Neuron (in vitro differentiated cells): Measurements from ENCODE around the gene TBXA2R.

Experiments
- H2AFZ ChIP-seq: one replicate; pipeline ENCODE4 v1.6.1; 2013; ENCODE audit warnings: low read depth, mild to moderate bottlenecking, inconsistent platforms, low read length, moderate library complexity
- H3K27me3 ChIP-seq: one replicate; pipeline ENCODE4 v1.6.1; 2013; ENCODE audit warnings: low read length; ENCODE audit not compliant: insufficient read depth
- H3K36me3 ChIP-seq: one replicate; pipeline ENCODE4 v1.6.1; 2013; ENCODE audit warnings: low read length; ENCODE audit not compliant: insufficient read depth
- H3K4me1 ChIP-seq: one replicate; pipeline ENCODE4 v1.6.1; 2013; ENCODE audit warnings: low read length; ENCODE audit not compliant: insufficient read depth
- H3K4me3 ChIP-seq: 2 replicates; pipeline ENCODE4 v1.5.1; 2013; ENCODE audit warnings: mild to moderate bottlenecking, low read length, moderate library complexity
- H3K9me3 ChIP-seq: one replicate; pipeline ENCODE4 v1.6.1; 2013; ENCODE audit warnings: low read length

Gene TBXA2R

GRCh38 chr19:3549816-3550215 is 56.9 kb downstream of the TBXA2R start:
- Histone ChIP-seq H3K4me3 (no peak overlapping the region), H2AFZ (no peak overlapping the region), H3K36me3 (peaks cover 7% of the 10 kb centered on the region), H3K27me3 (no peaks in the 10 kb centered on the region), H3K9me3 (no peaks in the 10 kb centered on the region), H3K4me1 (no peaks in the 10 kb centered on the region)

- Histone ChIP-seq H3K4me3 (no peak overlapping the region), H3K36me3 (peaks cover 7% of the 10 kb centered on the region), H2AFZ (no peak overlapping the region), H3K27me3 (no peaks in the 10 kb centered on the region), H3K9me3 (no peaks in the 10 kb centered on the region), H3K4me1 (peaks cover 2% of the 10 kb centered on the region)
Measured at GRCh38 chr19:3548606-3549005, 58.1 kb downstream of the TBXA2R start.

- Histone ChIP-seq H3K4me3 (no peak overlapping the region), H3K9me3 (no peaks in the 10 kb centered on the region), H3K4me1 (peaks cover 2% of the 10 kb centered on the region)
Measured at GRCh38 chr19:3547767-3548282, 58.9 kb downstream of the TBXA2R start.

GRCh38 chr19:3547301-3547731 is 59.4 kb downstream of the TBXA2R start:
- Histone ChIP-seq H3K36me3 (peaks cover 7% of the 10 kb centered on the region), H3K4me1 (peaks cover 2% of the 10 kb centered on the region), H3K4me3 (no peak overlapping the region), H2AFZ (no peak overlapping the region), H3K9me3 (no peaks in the 10 kb centered on the region), H3K27me3 (no peaks in the 10 kb centered on the region)

More at GRCh38 chr19:3547767-3548282, 58.9 kb downstream of the TBXA2R start:
- H3K36me3 ChIP-seq, result peaks cover 7% of the 10 kb centered on the region
- no peaks in the 10 kb centered on the region for H3K27me3 ChIP-seq
- H2AFZ ChIP-seq, result no peak overlapping the region

GRCh38 chr19:3546119-3546518 is 60.6 kb downstream of the TBXA2R start:
- Histone ChIP-seq H3K9me3 (no peaks in the 10 kb centered on the region), H3K36me3 (peaks cover 7% of the 10 kb centered on the region), H3K4me1 (peaks cover 2% of the 10 kb centered on the region), H2AFZ (no peak overlapping the region), H3K4me3 (no peak overlapping the region), H3K27me3 (no peaks in the 10 kb centered on the region)

- Histone ChIP-seq H2AFZ (no peak overlapping the region), H3K36me3 (peaks cover 7% of the 10 kb centered on the region), H3K27me3 (no peaks in the 10 kb centered on the region), H3K9me3 (no peaks in the 10 kb centered on the region), H3K4me3 (no peak overlapping the region), H3K4me1 (peaks cover 2% of the 10 kb centered on the region)
Measured at GRCh38 chr19:3545669-3546034, 61.0 kb downstream of the TBXA2R start.

GRCh38 chr19:3544742-3545668 is 61.7 kb downstream of the TBXA2R start:
- Histone ChIP-seq H3K4me3 (no peak overlapping the region), H3K27me3 (no peaks in the 10 kb centered on the region), H3K4me1 (peaks cover 2% of the 10 kb centered on the region), H2AFZ (no peak overlapping the region), H3K36me3 (peaks cover 7% of the 10 kb centered on the region), H3K9me3 (no peaks in the 10 kb centered on the region)
